22Rv1 (cell line): ENCODE measurements around the gene TSC1.

ENCODE experiments used
- H3K27ac ChIP-seq: fragments of 450-650 bp; 2 replicates; pipeline ENCODE4 v1.5.1; 2017
- CTCF ChIP-seq: fragments of 450-650 bp; IDR thresholded peaks from 2 replicates; pipeline ENCODE4 v1.5.1; 2017; ENCODE audit warnings: mild to moderate bottlenecking
- ZFX ChIP-seq: fragments of 450-650 bp; IDR thresholded peaks from 2 replicates; pipeline ENCODE4 v1.6.1; 2017; ENCODE audit warnings: antibody characterized with exemption, borderline replicate concordance

Gene TSC1

GRCh38 chr9:132885720-132886333 is 58.6 kb downstream of the TSC1 start:
- no peak overlapping the region for H3K27ac ChIP-seq

GRCh38 chr9:132883349-132884294 is 60.8 kb downstream of the TSC1 start:
- H3K27ac ChIP-seq = no peak overlapping the region

More at GRCh38 chr9:132885720-132886333, 58.6 kb downstream of the TSC1 start:
- no peak for TF ChIP-seq CTCF
- TF ChIP-seq ZFX = no peak

GRCh38 chr9:132882616-132883015 is 61.8 kb downstream of the TSC1 start:
- TF ChIP-seq CTCF (no peak), ZFX (no peak)
- H3K27ac ChIP-seq = no peak overlapping the region

More at GRCh38 chr9:132883349-132884294, 60.8 kb downstream of the TSC1 start:
- no peak for TF ChIP-seq ZFX
- no peak for TF ChIP-seq CTCF

GRCh38 chr9:132881826-132882225 is 62.6 kb downstream of the TSC1 start:
- H3K27ac ChIP-seq = no peak overlapping the region
- TF ChIP-seq CTCF = no peak

GRCh38 chr9:132880324-132880661 is 64.1 kb downstream of the TSC1 start:
- no peak overlapping the region for H3K27ac ChIP-seq
- TF ChIP-seq CTCF = no peak
- TF ChIP-seq ZFX = no peak

- TF ChIP-seq ZFX = no peak
- TF ChIP-seq CTCF = no peak
- no peak overlapping the region for H3K27ac ChIP-seq
These were observed 64.7 kb downstream of the TSC1 start for GRCh38 chr9:132879457-132880323.
